IMR-90 (cell line): ENCODE measurements around the gene TEX44. TPM values are rescaled to one million over a fixed set of nuclear protein-coding genes. Genes with fewer than 3 reads are reported as not detected.

Source experiments
- ATAC-seq: fragments of 200-7000 bp; cut with Tn5 transposase; 2 replicates; pipeline ENCODE4 v1.9.1; 2020; ENCODE audit warnings: low read depth, mild to moderate bottlenecking, moderate library complexity
- BruUV-seq: library from RNA; stranded (reverse); fragments of 400-500 nt; replicated peaks from 2 replicates; lab custom pipeline; 2021; lab: Mats Ljungman, UMichigan
- CTCF ChIA-PET: fragments of 300-600 bp; formaldehyde crosslinking; extraction: SDS; loops from one replicate; lab custom pipeline; 2021; ENCODE audit warnings: antibody characterized with exemption; lab: Yijun Ruan, JAX
- POLR2A ChIA-PET: fragments of 300-600 bp; sonication (Branson Sonifier 250); formaldehyde crosslinking; loops from one replicate; lab custom pipeline; 2022; ENCODE audit warnings: antibody characterized with exemption; ENCODE audit not compliant: unreplicated experiment; lab: Charles Lee
- DNase-seq: peaks from one replicate; pipeline ENCODE4 v3.0.0; 2013
- H2AFZ ChIP-seq: replicated peaks from 2 replicates; pipeline ENCODE3; 2013; ENCODE audit warnings: low read length, mild to moderate bottlenecking; ENCODE audit not compliant: poor library complexity
- H2AK5ac ChIP-seq: 2 replicates; pipeline ENCODE4 v1.6.1; 2013; ENCODE audit warnings: low read depth, low read length, inconsistent platforms
- H2AK9ac ChIP-seq: replicated peaks from 2 replicates; pipeline ENCODE3; 2013; ENCODE audit warnings: mild to moderate bottlenecking, low read depth, low read length, moderate library complexity; ENCODE audit not compliant: poor library complexity
- H2BK120ac ChIP-seq: 2 replicates; pipeline ENCODE4 v1.6.1; 2013; ENCODE audit warnings: low read depth, low read length, inconsistent platforms
- H2BK15ac ChIP-seq: 3 replicates; pipeline ENCODE4 v1.6.1; 2013; ENCODE audit warnings: low read depth, low read length, inconsistent platforms
- H2BK20ac ChIP-seq: 2 replicates; pipeline ENCODE4 v1.6.1; 2013; ENCODE audit warnings: low read depth, mild to moderate bottlenecking, inconsistent platforms, low read length, moderate library complexity
- H2BK5ac ChIP-seq: 2 replicates; pipeline ENCODE4 v1.6.1; 2013; ENCODE audit warnings: mild to moderate bottlenecking, low read depth, low read length, inconsistent platforms; ENCODE audit not compliant: poor library complexity, severe bottlenecking
- H3K14ac ChIP-seq: replicated peaks from 2 replicates; pipeline ENCODE4 v1.6.1; 2013; ENCODE audit warnings: low read depth, low read length, inconsistent platforms
- H3K18ac ChIP-seq: 2 replicates; pipeline ENCODE4 v1.6.1; 2013; ENCODE audit warnings: low read depth, low read length, control low read depth
- H3K23ac ChIP-seq: 2 replicates; pipeline ENCODE4 v1.6.1; 2013; ENCODE audit warnings: low read depth, low read length, inconsistent platforms
- H3K27ac ChIP-seq: 2 replicates; pipeline ENCODE4 v1.5.1; 2013; ENCODE audit warnings: mild to moderate bottlenecking, control low read depth, low read length; ENCODE audit not compliant: insufficient read depth
- H3K27me3 ChIP-seq: 2 replicates; pipeline ENCODE4 v1.6.1; 2013; ENCODE audit warnings: low read length; ENCODE audit not compliant: control insufficient read depth, insufficient read depth
- H3K36me3 ChIP-seq: 2 replicates; pipeline ENCODE4 v1.6.1; 2013; ENCODE audit warnings: low read length, mixed read lengths; ENCODE audit not compliant: control insufficient read depth, insufficient read depth
- H3K4ac ChIP-seq: 2 replicates; pipeline ENCODE4 v1.6.1; 2013; ENCODE audit warnings: low read depth, low read length, inconsistent platforms
- H3K4me1 ChIP-seq: 2 replicates; pipeline ENCODE4 v1.6.1; 2013; ENCODE audit warnings: low read length, mixed read lengths; ENCODE audit not compliant: control insufficient read depth, insufficient read depth
- H3K4me2 ChIP-seq: 2 replicates; pipeline ENCODE4 v1.6.1; 2013; ENCODE audit warnings: low read depth, mild to moderate bottlenecking, control low read depth, low read length, moderate library complexity
- H3K4me3 ChIP-seq: 2 replicates; pipeline ENCODE4 v1.5.1; 2013; ENCODE audit warnings: low read depth, mild to moderate bottlenecking, control low read depth, low read length, moderate library complexity; ENCODE audit not compliant: insufficient read depth
- H3K56ac ChIP-seq: 2 replicates; pipeline ENCODE4 v1.6.1; 2013; ENCODE audit warnings: low read length, inconsistent platforms; ENCODE audit not compliant: insufficient read depth; ENCODE audit errors: extremely low read depth
- H3K79me1 ChIP-seq, 2 experiments: 2 replicates each; pipeline ENCODE4 v1.6.1; 2013; ENCODE audit warnings: low read length in 2 of 2, inconsistent platforms in 1 of 2, low read depth in 1 of 2
- H3K9ac ChIP-seq: 2 replicates; pipeline ENCODE4 v1.6.1; 2013; ENCODE audit warnings: low read depth, low read length, control low read depth
- H3K9me1 ChIP-seq: 2 replicates; pipeline ENCODE4 v1.6.1; 2013; ENCODE audit warnings: low read length, inconsistent platforms; ENCODE audit not compliant: insufficient read depth
- H3K9me3 ChIP-seq: 2 replicates; pipeline ENCODE4 v1.6.1; 2013; ENCODE audit warnings: low read length; ENCODE audit not compliant: control insufficient read depth, insufficient read depth
- H4K20me1 ChIP-seq: 2 replicates; pipeline ENCODE4 v1.6.1; 2013; ENCODE audit warnings: low read length, inconsistent platforms; ENCODE audit not compliant: insufficient read depth
- H4K5ac ChIP-seq: 2 replicates; pipeline ENCODE4 v1.6.1; 2013; ENCODE audit warnings: mild to moderate bottlenecking, low read depth, low read length, control low read depth
- H4K8ac ChIP-seq, 2 experiments: 2 replicates each; pipeline ENCODE4 v1.6.1; 2013; ENCODE audit warnings: low read depth in 2 of 2, low read length in 2 of 2, control low read depth in 1 of 2, inconsistent platforms in 1 of 2
- H4K91ac ChIP-seq: 2 replicates; pipeline ENCODE4 v1.6.1; 2013; ENCODE audit warnings: low read depth, low read length, inconsistent platforms; ENCODE audit not compliant: insufficient read depth
- BHLHE40 ChIP-seq: fragments of 150-350 bp; IDR thresholded peaks from 2 replicates; pipeline ENCODE4 v1.6.1; 2016; ENCODE audit warnings: mild to moderate bottlenecking, low read depth, low read length
- CEBPB ChIP-seq: IDR thresholded peaks from 2 replicates; pipeline ENCODE4 v1.6.1; 2012; ENCODE audit warnings: low read depth, low read length, improper control_type of control experiment
- CHD1 ChIP-seq: IDR thresholded peaks from 2 replicates; pipeline ENCODE4 v1.6.1; 2012; ENCODE audit warnings: low read depth, low read length, improper control_type of control experiment
- CTCF ChIP-seq: conservative IDR thresholded peaks from 2 replicates; pipeline ENCODE4 v1.5.1; 2012; ENCODE audit warnings: mild to moderate bottlenecking, low read depth, low read length, improper control_type of control experiment
- ELK1 ChIP-seq: fragments of 150-350 bp; IDR thresholded peaks from 2 replicates; pipeline ENCODE4 v1.6.1; 2016; ENCODE audit warnings: low read depth, mild to moderate bottlenecking, low read length, moderate library complexity, borderline replicate concordance
- FOS ChIP-seq: fragments of 150-350 bp; IDR thresholded peaks from 2 replicates; pipeline ENCODE4 v1.6.1; 2016; ENCODE audit warnings: low read depth, low read length
- MAFK ChIP-seq: IDR thresholded peaks from 2 replicates; pipeline ENCODE4 v1.6.1; 2012; ENCODE audit warnings: low read depth, low read length, improper control_type of control experiment
- MAZ ChIP-seq: IDR thresholded peaks from 2 replicates; pipeline ENCODE4 v1.6.1; 2012; ENCODE audit warnings: low read depth, mild to moderate bottlenecking, low read length, improper control_type of control experiment, moderate library complexity, borderline replicate concordance
- MXI1 ChIP-seq: IDR thresholded peaks from 2 replicates; pipeline ENCODE4 v1.6.1; 2012; ENCODE audit warnings: low read depth, mild to moderate bottlenecking, low read length, moderate library complexity, borderline replicate concordance
- NFE2L2 ChIP-seq: fragments of 150-350 bp; IDR thresholded peaks from 2 replicates; pipeline ENCODE4 v1.6.1; 2016; ENCODE audit warnings: low read depth, mild to moderate bottlenecking, low read length
- POLR2A ChIP-seq: IDR thresholded peaks from 2 replicates; pipeline ENCODE4 v1.6.1; 2012; ENCODE audit warnings: mild to moderate bottlenecking, low read depth, low read length
- RAD21 ChIP-seq: IDR thresholded peaks from 2 replicates; pipeline ENCODE4 v1.6.1; 2012; ENCODE audit warnings: low read length, improper control_type of control experiment
- RCOR1 ChIP-seq: IDR thresholded peaks from 2 replicates; pipeline ENCODE4 v1.6.1; 2012; ENCODE audit warnings: mild to moderate bottlenecking, low read length, improper control_type of control experiment; ENCODE audit not compliant: insufficient replicate concordance
- RFX5 ChIP-seq: IDR thresholded peaks from 2 replicates; pipeline ENCODE4 v1.8.0; 2012; ENCODE audit warnings: low read depth, mild to moderate bottlenecking, low read length, moderate library complexity
- SMC3 ChIP-seq: fragments of 150-350 bp; IDR thresholded peaks from 2 replicates; pipeline ENCODE4 v1.6.1; 2016; ENCODE audit warnings: low read depth, mild to moderate bottlenecking, antibody characterized with exemption, low read length, moderate library complexity
- USF2 ChIP-seq: fragments of 150-350 bp; IDR thresholded peaks from 2 replicates; pipeline ENCODE4 v1.6.1; 2017; ENCODE audit warnings: mild to moderate bottlenecking, antibody characterized with exemption, low read length, low read depth
- WGBS, 2 experiments: methylation state at CpG; one replicate each; pipeline versions ENCODE4 v1.1.5 to v1.1.7; 2013; ENCODE audit warnings: missing lambda C conversion rate in 2 of 2; ENCODE audit not compliant: insufficient read length in 1 of 2; ENCODE audit errors: extremely low coverage in 2 of 2; 5-methylcytosine and 5-hydroxymethylcytosine counted together
- dilution Hi-C: fragments of 300-500 bp; cut with HindIII; formaldehyde crosslinking; loops from one replicate; pipeline ENCODE4 v1.14.3; 2018; ENCODE audit warnings: low sequenced_read_pairs; ENCODE audit not compliant: unreplicated experiment
- in situ Hi-C: fragments of 300-500 bp; cut with MboI; formaldehyde crosslinking; loops from 3 replicates; pipeline ENCODE4 v1.14.3; 2019; ENCODE audit warnings: low sequenced_read_pairs, inconsistent platforms, mixed read lengths
- intact Hi-C: fragments of 100-400 bp; cut with micrococcal nuclease; formaldehyde crosslinking; loops from 2 replicates; pipeline ENCODE4 v1.10.0; 2022
- polyA plus RNA-seq, 3 experiments: library from polyadenylated mRNA; depleted of rRNA; stranded (reverse); fragments of >200 nt; gene quantifications; 2 replicates each; pipeline ENCODE4 v1.2.3, GENCODE V29; 2012; ENCODE audit warnings: low replicate concordance in 1 of 3
- total RNA-seq: library from RNA; depleted of rRNA; stranded (reverse); fragments of >200 nt; gene quantifications from 2 replicates; pipeline ENCODE4 v1.2.3, GENCODE V29; 2012

The TEX44 gene
- total and polyA plus RNA-seq, 2 of the 4 experiments (the other 2 are of a cell fraction) = not detected

GRCh38 chr2:231571661-231572191 lies 20.9 kb upstream of the TEX44 start:
- no TSS peak for BruUV-seq
- no peak overlapping the region for H3K27ac ChIP-seq
- dilution Hi-C loops = no loop called here
- no peak overlapping the region for H2AK5ac ChIP-seq
- no peak overlapping the region for H2BK5ac ChIP-seq
- H3K56ac ChIP-seq = no peak overlapping the region
- H3K27me3 ChIP-seq = peaks cover 19% of the 10 kb centered on the region
- H3K9ac ChIP-seq = no peak overlapping the region
- H2AK9ac ChIP-seq = no peak overlapping the region
- CTCF ChIA-PET = interaction anchor here (0.6 to 0.9 kb wide), 3 partner anchors 8 to 346 kb away, joined by 3 to 4 read pairs (median 3); no protein-coding TSS in a partner anchor
- no peak overlapping the region for H2AFZ ChIP-seq
- H4K5ac ChIP-seq = no peak overlapping the region
- in situ Hi-C loops = no loop called here
- WGBS, 2 experiments = no CpG with 5 or more reads among the region's 4 CpGs
- no peaks in the 10 kb centered on the region for H3K79me1 ChIP-seq
- no peak overlapping the region for H3K4me2 ChIP-seq
- H2BK20ac ChIP-seq = no peak overlapping the region
- no peak overlapping the region for H4K91ac ChIP-seq
- H4K20me1 ChIP-seq = no peaks in the 10 kb centered on the region
- no peak for DNase-seq
- TF ChIP-seq SMC3 (no peak), POLR2A (no peak), CHD1 (no peak), NFE2L2 (no peak), ELK1 (no peak), RFX5 (no peak), RCOR1 (no peak), MAZ (no peak), MAFK (no peak), RAD21 (no peak), USF2 (no peak), MXI1 (no peak), CEBPB (no peak), FOS (no peak), BHLHE40 (no peak), CTCF (no peak)
- no peak overlapping the region for H4K8ac ChIP-seq
- no peaks in the 10 kb centered on the region for H3K9me1 ChIP-seq
- H3K4me1 ChIP-seq = no peaks in the 10 kb centered on the region
- no peak overlapping the region for H2BK15ac ChIP-seq
- no peak overlapping the region for H3K14ac ChIP-seq
- H3K18ac ChIP-seq = no peak overlapping the region
- POLR2A ChIA-PET = no interaction called here
- intact Hi-C loops = no loop called here
- no peak overlapping the region for H3K4me3 ChIP-seq
- no peak for ATAC-seq
- no peak overlapping the region for H3K23ac ChIP-seq
- H3K9me3 ChIP-seq = no peaks in the 10 kb centered on the region
- H3K36me3 ChIP-seq = no peaks in the 10 kb centered on the region
- no peak overlapping the region for H2BK120ac ChIP-seq
- H3K4ac ChIP-seq = no peak overlapping the region
